ENCODE results near the gene CAMP. TPM values are rescaled to one million over a fixed set of nuclear protein-coding genes. Genes with fewer than 3 reads are reported as not detected.
A peak's percentile ranks its signal among the peaks of the same experiment; 100 is the strongest.

CAMP gene, protein sequence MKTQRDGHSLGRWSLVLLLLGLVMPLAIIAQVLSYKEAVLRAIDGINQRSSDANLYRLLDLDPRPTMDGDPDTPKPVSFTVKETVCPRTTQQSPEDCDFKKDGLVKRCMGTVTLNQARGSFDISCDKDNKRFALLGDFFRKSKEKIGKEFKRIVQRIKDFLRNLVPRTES
- total RNA-seq (not detected), polyA plus RNA-seq (not detected)

- Mint-ChIP-seq H3K9me3 (peaks cover 0 to 2% (median 0%) of the 10 kb centered on the region in 8 donors), H3K4me3 (no peak within 1 kb of the TSS), H3K27me3 (peaks cover 2% of the 10 kb centered on the region in 2 donors), H3K36me3 (no peaks in the 10 kb centered on the region), H3K27ac (peak within 1 kb of the TSS in 1 of 7 donors; percentile 39), H3K4me1 (peaks cover 0 to 2% (median 0%) of the 10 kb centered on the region in 4 donors)
- no peak for DNase-seq
- intact Hi-C loops (cut with micrococcal nuclease) = no loop called here
- ChIA-PET POLR2A (ENCODE audit: partially characterized antibody) (no interaction called here), CTCF (ENCODE audit: partially characterized antibody) (interaction anchor here (0.5 kb wide), 1 partner anchor 50 kb away, joined by 3 read pairs; no protein-coding TSS in a partner anchor)
- Histone ChIP-seq H3K9me3 (ENCODE audit: control insufficient read depth in 1 of 2, low read length in 2 of 2) (no peaks in the 10 kb centered on the region), H3K4me1 (ENCODE audit: insufficient read depth, low read length) (no peaks in the 10 kb centered on the region), H3K4me3 (ENCODE audit: low read length in 2 of 2) (no peak within 1 kb of the TSS), H3K27me3 (ENCODE audit: insufficient read depth, low read length) (no peaks in the 10 kb centered on the region), H3K27ac (ENCODE audit: low read depth, low read length) (no peak within 1 kb of the TSS), H3K36me3 (ENCODE audit: insufficient read depth, low read length) (no peaks in the 10 kb centered on the region)
These were observed at the start of gene CAMP for GRCh38 chr3:48222616-48223513. TSS of gene CAMP (plus strand) at chr3:48223495. CDS start at chr3:48223512, 17 bp downstream.

- Mint-ChIP-seq H3K27ac (no peak overlapping the region), H3K27me3 (no peaks in the 10 kb centered on the region), H3K4me1 (no peaks in the 10 kb centered on the region), H3K36me3 (no peaks in the 10 kb centered on the region), H3K9me3 (no peaks in the 10 kb centered on the region), H3K4me3 (no peak overlapping the region)
- Histone ChIP-seq H3K27ac (ENCODE audit: low read depth, low read length) (no peak overlapping the region), H3K36me3 (ENCODE audit: insufficient read depth, low read length) (no peaks in the 10 kb centered on the region), H3K4me1 (ENCODE audit: insufficient read depth, low read length) (no peaks in the 10 kb centered on the region), H3K9me3 (ENCODE audit: control insufficient read depth in 1 of 2, low read length in 2 of 2) (no peaks in the 10 kb centered on the region), H3K4me3 (ENCODE audit: low read length in 2 of 2) (no peak overlapping the region), H3K27me3 (ENCODE audit: insufficient read depth, low read length) (no peaks in the 10 kb centered on the region)
- DNase-seq = no peak
- intact Hi-C loops (cut with micrococcal nuclease) = no loop called here
- ChIA-PET POLR2A (ENCODE audit: partially characterized antibody) (no interaction called here), CTCF (ENCODE audit: partially characterized antibody) (no interaction called here)
These were observed 45.2 kb upstream of the CAMP start for GRCh38 chr3:48178072-48178471.

DNA sequence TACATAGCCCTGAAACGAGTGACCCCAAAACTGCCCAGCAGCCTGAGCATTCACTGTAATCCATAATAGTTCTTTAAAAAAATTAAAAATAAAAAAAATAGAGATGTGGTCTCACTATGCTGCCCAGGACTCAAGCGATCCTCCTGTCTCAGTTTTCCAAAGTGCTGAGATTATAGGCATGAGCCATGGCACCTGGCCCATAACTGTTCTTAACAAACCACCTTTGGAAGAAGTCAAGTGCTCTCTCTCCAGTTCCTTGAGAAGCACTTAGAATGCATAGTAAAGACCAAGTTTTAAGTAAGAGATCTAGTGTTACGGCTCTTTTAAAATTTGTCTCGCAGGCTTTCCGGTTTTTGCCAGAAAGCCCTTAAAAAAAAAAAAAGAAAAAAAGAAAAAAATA is 43.3 kb upstream of the CAMP start:
- Mint-ChIP-seq H3K9me3 (no peaks in the 10 kb centered on the region), H3K27ac (no peak overlapping the region), H3K36me3 (no peaks in the 10 kb centered on the region), H3K4me1 (no peaks in the 10 kb centered on the region), H3K4me3 (no peak overlapping the region), H3K27me3 (no peaks in the 10 kb centered on the region)
- Histone ChIP-seq H3K27ac (ENCODE audit: low read depth, low read length) (no peak overlapping the region), H3K4me3 (ENCODE audit: low read length in 2 of 2) (no peak overlapping the region), H3K27me3 (ENCODE audit: insufficient read depth, low read length) (no peaks in the 10 kb centered on the region), H3K9me3 (ENCODE audit: control insufficient read depth in 1 of 2, low read length in 2 of 2) (no peaks in the 10 kb centered on the region), H3K4me1 (ENCODE audit: insufficient read depth, low read length) (no peaks in the 10 kb centered on the region), H3K36me3 (ENCODE audit: insufficient read depth, low read length) (no peaks in the 10 kb centered on the region)
- intact Hi-C loops (cut with micrococcal nuclease) = no loop called here
- ChIA-PET CTCF (ENCODE audit: partially characterized antibody) (no interaction called here), POLR2A (ENCODE audit: partially characterized antibody) (no interaction called here)
- no peak for DNase-seq

- H3K36me3 ChIP-seq (ENCODE audit: insufficient read depth, low read length) = no peaks in the 10 kb centered on the region
- DNase-seq = no peak
- no peak overlapping the region for H3K27ac Mint-ChIP-seq
- no peaks in the 10 kb centered on the region for H3K4me1 ChIP-seq (ENCODE audit: insufficient read depth, low read length)
- no peaks in the 10 kb centered on the region for H3K9me3 Mint-ChIP-seq
- H3K4me1 Mint-ChIP-seq = no peaks in the 10 kb centered on the region
- H3K27me3 Mint-ChIP-seq = peaks cover 0 to 2% of the 10 kb centered on the region in 2 donors
- H3K36me3 Mint-ChIP-seq = no peaks in the 10 kb centered on the region
- no peak overlapping the region for H3K27ac ChIP-seq (ENCODE audit: low read depth, low read length)
- H3K27me3 ChIP-seq (ENCODE audit: insufficient read depth, low read length) = no peaks in the 10 kb centered on the region
- H3K4me3 Mint-ChIP-seq = no peak overlapping the region
- ChIA-PET POLR2A (ENCODE audit: partially characterized antibody) (no interaction called here), CTCF (ENCODE audit: partially characterized antibody) (interaction anchor here (1.4 kb wide), 1 partner anchor 16 kb away, joined by 3 read pairs; no protein-coding TSS in a partner anchor)
- no peaks in the 10 kb centered on the region for H3K9me3 ChIP-seq (ENCODE audit: control insufficient read depth in 1 of 2, low read length in 2 of 2)
- H3K4me3 ChIP-seq (ENCODE audit: low read length in 2 of 2) = no peak overlapping the region
- intact Hi-C loops (cut with micrococcal nuclease) = no loop called here
These were observed 42.6 kb upstream of the CAMP start for GRCh38 chr3:48180531-48181253.

GRCh38 chr3:48184299-48184698 is 39.0 kb upstream of the CAMP start:
- H3K36me3 Mint-ChIP-seq = peaks cover 0 to 3% of the 10 kb centered on the region in 2 donors
- CTCF ChIA-PET (ENCODE audit: partially characterized antibody) = interaction anchor here (1.7 kb wide), 1 partner anchor 34 kb away, joined by 5 read pairs; no protein-coding TSS in a partner anchor
- peaks cover 3 to 11% of the 10 kb centered on the region in 2 donors for H3K27me3 Mint-ChIP-seq
- intact Hi-C loops (cut with micrococcal nuclease) = no loop called here
- POLR2A ChIA-PET (ENCODE audit: partially characterized antibody) = no interaction called here
- DNase-seq = no peak
- Histone ChIP-seq H3K4me3 (ENCODE audit: low read length in 2 of 2) (no peak overlapping the region), H3K9me3 (ENCODE audit: control insufficient read depth in 1 of 2, low read length in 2 of 2) (no peaks in the 10 kb centered on the region), H3K36me3 (ENCODE audit: insufficient read depth, low read length) (no peaks in the 10 kb centered on the region), H3K27ac (ENCODE audit: low read depth, low read length) (no peak overlapping the region), H3K27me3 (ENCODE audit: insufficient read depth, low read length) (no peaks in the 10 kb centered on the region), H3K4me1 (ENCODE audit: insufficient read depth, low read length) (peaks cover 12% of the 10 kb centered on the region)
- H3K9me3 Mint-ChIP-seq = no peaks in the 10 kb centered on the region
- no peak overlapping the region for H3K27ac Mint-ChIP-seq
- H3K4me3 Mint-ChIP-seq = no peak overlapping the region
- H3K4me1 Mint-ChIP-seq = peaks cover 8 to 23% (median 15%) of the 10 kb centered on the region in 4 donors

GRCh38 chr3:48185129-48185528 is 38.2 kb upstream of the CAMP start:
- H3K4me1 Mint-ChIP-seq = peaks cover 8 to 23% (median 15%) of the 10 kb centered on the region in 4 donors
- peak overlapping the region in 1 of 7 donors; percentile 2 for H3K27ac Mint-ChIP-seq
- no peak overlapping the region for H3K4me3 ChIP-seq (ENCODE audit: low read length in 2 of 2)
- DNase-seq = no peak
- ChIA-PET CTCF (ENCODE audit: partially characterized antibody) (no interaction called here), POLR2A (ENCODE audit: partially characterized antibody) (no interaction called here)
- no peaks in the 10 kb centered on the region for H3K27me3 ChIP-seq (ENCODE audit: insufficient read depth, low read length)
- intact Hi-C loops (cut with micrococcal nuclease) = no loop called here
- H3K27ac ChIP-seq (ENCODE audit: low read depth, low read length) = no peak overlapping the region
- H3K36me3 ChIP-seq (ENCODE audit: insufficient read depth, low read length) = no peaks in the 10 kb centered on the region
- peaks cover 12% of the 10 kb centered on the region for H3K4me1 ChIP-seq (ENCODE audit: insufficient read depth, low read length)
- H3K9me3 ChIP-seq (ENCODE audit: control insufficient read depth in 1 of 2, low read length in 2 of 2) = no peaks in the 10 kb centered on the region
- H3K4me3 Mint-ChIP-seq = no peak overlapping the region
- H3K27me3 Mint-ChIP-seq = peaks cover 3 to 11% of the 10 kb centered on the region in 2 donors
- no peaks in the 10 kb centered on the region for H3K9me3 Mint-ChIP-seq
- H3K36me3 Mint-ChIP-seq = peaks cover 0 to 3% of the 10 kb centered on the region in 2 donors
